Panc1 (cell line): ENCODE results near the gene ATAD5. TPM values are rescaled to one million over a fixed set of nuclear protein-coding genes. Genes with fewer than 3 reads are reported as not detected.
"Not testable (repeated sequence)": the region's sequence is repeated elsewhere in the genome, so short reads cannot be mapped to it uniquely, and the experiment has no call there.

Experiments
- ATAC-seq: fragments of 200-7000 bp; cut with Tn5 transposase; 2 replicates; pipeline ENCODE4 v1.9.1; 2020; ENCODE audit warnings: mild to moderate bottlenecking, moderate library complexity
- BruUV-seq: library from RNA; stranded (reverse); fragments of 400-500 nt; replicated peaks from 2 replicates; lab custom pipeline; 2021; lab: Mats Ljungman, UMichigan
- CTCF ChIA-PET: fragments of 300-600 bp; sonication (Branson Sonifier 250); formaldehyde crosslinking; loops from one replicate; lab custom pipeline; 2022; ENCODE audit warnings: antibody characterized with exemption; lab: Charles Lee
- POLR2A ChIA-PET: fragments of 300-600 bp; sonication (Branson Sonifier 250); formaldehyde crosslinking; loops from one replicate; lab custom pipeline; 2022; ENCODE audit warnings: antibody characterized with exemption; lab: Charles Lee
- DNase-seq: peaks from one replicate; pipeline ENCODE4 v3.0.0-alpha.2; 2010; ENCODE audit warnings: low read depth, low spot score
- H3K27ac ChIP-seq: 2 replicates; pipeline ENCODE4 v1.5.1; 2011; ENCODE audit warnings: mild to moderate bottlenecking, low read length, inconsistent platforms
- H3K27me3 ChIP-seq: fragments of 200-500 bp; sonication (Bioruptor generic); 2 replicates; pipeline ENCODE4 v1.6.0; 2014; ENCODE audit warnings: low read length, inconsistent platforms; ENCODE audit not compliant: control insufficient read depth, insufficient read depth
- H3K36me3 ChIP-seq: fragments of 200-500 bp; sonication (Bioruptor generic); 2 replicates; pipeline ENCODE4 v1.5.1; 2014; ENCODE audit warnings: inconsistent platforms, mild to moderate bottlenecking, low read length, moderate library complexity; ENCODE audit not compliant: control insufficient read depth, insufficient read depth
- H3K4me1 ChIP-seq: 2 replicates; pipeline ENCODE4 v1.5.1; 2011; ENCODE audit warnings: inconsistent platforms, mild to moderate bottlenecking, low read length, moderate library complexity; ENCODE audit not compliant: control insufficient read depth, insufficient read depth
- H3K4me3 ChIP-seq, 2 experiments: 2 replicates each; pipeline ENCODE4 v1.5.1; 2011 to 2012; ENCODE audit warnings: low read depth in 2 of 2, low read length in 2 of 2, mild to moderate bottlenecking in 2 of 2, inconsistent platforms in 1 of 2, moderate library complexity in 1 of 2
- H3K9me3 ChIP-seq: fragments of 200-500 bp; sonication (Bioruptor generic); 2 replicates; pipeline ENCODE4 v1.5.1; 2014; ENCODE audit warnings: low read depth, mild to moderate bottlenecking, inconsistent platforms, low read length, moderate library complexity; ENCODE audit not compliant: control insufficient read depth, insufficient read depth
- POLR2AphosphoS5 ChIP-seq: IDR thresholded peaks from 2 replicates; pipeline ENCODE4 v1.6.1; 2012; ENCODE audit warnings: mild to moderate bottlenecking, low read depth, low read length, moderate library complexity
- SIN3A ChIP-seq: IDR thresholded peaks from 2 replicates; pipeline ENCODE4 v1.6.1; 2012; ENCODE audit warnings: low read depth, mild to moderate bottlenecking, low read length, moderate library complexity, borderline replicate concordance; ENCODE audit not compliant: insufficient read depth
- TCF7L2 ChIP-seq: IDR thresholded peaks from 2 replicates; pipeline ENCODE4 v1.6.1; 2011; ENCODE audit warnings: mild to moderate bottlenecking, low read depth, low read length, inconsistent platforms
- in situ Hi-C: cut with HindIII; loops from 2 replicates; pipeline ENCODE4 v1.10.0; 2016; ENCODE audit warnings: low sequenced_read_pairs, low pct_unique_long_range_greater_than_20kb
- intact Hi-C: fragments of 100-400 bp; cut with micrococcal nuclease; formaldehyde crosslinking; loops from one replicate; pipeline ENCODE4 v1.10.0; 2022; ENCODE audit not compliant: unreplicated experiment
- total RNA-seq: library from RNA; stranded (reverse); gene quantifications from one replicate; pipeline ENCODE4 v1.2.1, GENCODE V29; 2021; ENCODE audit not compliant: unreplicated experiment
- TF ChIP-seq, protein P1 (sequence below), 2 experiments: IDR thresholded peaks; 2 replicates each; pipeline ENCODE4 v1.6.1; 2011 to 2012; ENCODE audit warnings: low read depth in 2 of 2, control low read depth in 1 of 2, low read length in 1 of 2, mild to moderate bottlenecking in 1 of 2, moderate library complexity in 1 of 2; ENCODE audit not compliant: insufficient read depth in 1 of 2
- TF ChIP-seq, protein P2 (sequence below): fragments of 450-650 bp; IDR thresholded peaks from 2 replicates; pipeline ENCODE4 v1.5.1; 2017; ENCODE audit warnings: mild to moderate bottlenecking

The ATAD5 gene
- total RNA-seq, 1 experiment from 2014 or later: 11.5 TPM

DNA sequence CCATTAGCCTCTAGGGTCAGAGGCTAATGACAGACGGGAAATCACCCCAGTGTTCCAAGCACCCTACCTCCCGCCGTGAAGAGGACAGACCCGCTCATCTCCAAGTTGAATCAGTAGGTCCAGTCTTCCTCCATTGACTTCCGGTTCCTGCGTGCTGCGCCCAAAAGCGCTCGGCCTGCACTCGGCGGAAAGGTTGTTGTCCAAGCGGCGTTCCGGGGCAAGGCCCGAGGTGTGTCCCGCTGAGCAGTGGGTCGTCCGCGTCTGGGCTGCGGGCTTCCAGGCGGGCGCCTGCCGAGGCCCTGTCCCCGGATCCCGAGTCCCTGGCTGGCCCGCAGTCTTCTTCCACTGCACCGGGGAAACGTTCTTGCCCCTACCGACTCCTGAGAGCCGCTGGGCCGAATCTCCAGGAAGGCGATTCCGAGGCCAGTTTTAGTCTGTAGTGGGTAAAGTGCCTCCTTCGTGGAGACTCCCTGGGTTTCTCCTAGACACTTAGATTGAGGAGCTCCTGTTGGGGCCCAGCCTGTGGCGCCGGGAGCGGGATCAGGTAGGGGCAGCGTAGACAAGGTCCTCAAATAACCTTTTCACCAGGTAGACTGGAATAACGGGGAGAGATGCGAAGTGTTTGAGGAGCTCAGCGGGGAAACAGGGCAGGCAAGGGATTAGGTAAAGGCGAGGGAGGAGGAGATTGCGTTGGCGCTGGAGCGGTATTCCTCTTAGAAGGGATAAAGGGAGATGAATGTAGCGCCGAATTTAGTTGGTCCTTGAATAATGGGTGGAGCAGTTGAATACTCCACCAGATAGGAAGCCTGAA, 74.5 kb downstream of the ATAD5 start, which contains the start of gene TEFM:
TSS of gene TEFM (minus strand) at position 138 of the 811 bp plus-strand sequence. CDS start at position 98, 40 bp downstream.
- ChIA-PET CTCF (no interaction called here), POLR2A (no interaction called here)
- Histone ChIP-seq H3K4me1 (no peaks in the 10 kb centered on the region), H3K36me3 (peaks cover 3% of the 10 kb centered on the region; the same call in 1 of the 2 replicates), H3K27me3 (no peaks in the 10 kb centered on the region), H3K9me3 (no peaks in the 10 kb centered on the region), H3K4me3 (peak within 1 kb of the TSS; percentile 88 to 99), H3K27ac (peak within 1 kb of the TSS; percentile 95)
- ATAC-seq (peak; percentile 98), DNase-seq (peak; percentile 72)
- peak; percentile 95 for TF ChIP-seq SIN3A
- TF ChIP-seq, protein P1, sequence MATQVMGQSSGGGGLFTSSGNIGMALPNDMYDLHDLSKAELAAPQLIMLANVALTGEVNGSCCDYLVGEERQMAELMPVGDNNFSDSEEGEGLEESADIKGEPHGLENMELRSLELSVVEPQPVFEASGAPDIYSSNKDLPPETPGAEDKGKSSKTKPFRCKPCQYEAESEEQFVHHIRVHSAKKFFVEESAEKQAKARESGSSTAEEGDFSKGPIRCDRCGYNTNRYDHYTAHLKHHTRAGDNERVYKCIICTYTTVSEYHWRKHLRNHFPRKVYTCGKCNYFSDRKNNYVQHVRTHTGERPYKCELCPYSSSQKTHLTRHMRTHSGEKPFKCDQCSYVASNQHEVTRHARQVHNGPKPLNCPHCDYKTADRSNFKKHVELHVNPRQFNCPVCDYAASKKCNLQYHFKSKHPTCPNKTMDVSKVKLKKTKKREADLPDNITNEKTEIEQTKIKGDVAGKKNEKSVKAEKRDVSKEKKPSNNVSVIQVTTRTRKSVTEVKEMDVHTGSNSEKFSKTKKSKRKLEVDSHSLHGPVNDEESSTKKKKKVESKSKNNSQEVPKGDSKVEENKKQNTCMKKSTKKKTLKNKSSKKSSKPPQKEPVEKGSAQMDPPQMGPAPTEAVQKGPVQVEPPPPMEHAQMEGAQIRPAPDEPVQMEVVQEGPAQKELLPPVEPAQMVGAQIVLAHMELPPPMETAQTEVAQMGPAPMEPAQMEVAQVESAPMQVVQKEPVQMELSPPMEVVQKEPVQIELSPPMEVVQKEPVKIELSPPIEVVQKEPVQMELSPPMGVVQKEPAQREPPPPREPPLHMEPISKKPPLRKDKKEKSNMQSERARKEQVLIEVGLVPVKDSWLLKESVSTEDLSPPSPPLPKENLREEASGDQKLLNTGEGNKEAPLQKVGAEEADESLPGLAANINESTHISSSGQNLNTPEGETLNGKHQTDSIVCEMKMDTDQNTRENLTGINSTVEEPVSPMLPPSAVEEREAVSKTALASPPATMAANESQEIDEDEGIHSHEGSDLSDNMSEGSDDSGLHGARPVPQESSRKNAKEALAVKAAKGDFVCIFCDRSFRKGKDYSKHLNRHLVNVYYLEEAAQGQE (IDR thresholded peaks at IDR 0.05; ENCODE audit: insufficient read depth in 1 of 2, low read depth in 2 of 2, low read length in 1 of 2): no peak; a peak in 1 of 4 replicates
- no peak; the same call in 1 of the 2 replicates for TF ChIP-seq TCF7L2
- TF ChIP-seq POLR2AphosphoS5: peak; percentile 96
- TF ChIP-seq, protein P2, sequence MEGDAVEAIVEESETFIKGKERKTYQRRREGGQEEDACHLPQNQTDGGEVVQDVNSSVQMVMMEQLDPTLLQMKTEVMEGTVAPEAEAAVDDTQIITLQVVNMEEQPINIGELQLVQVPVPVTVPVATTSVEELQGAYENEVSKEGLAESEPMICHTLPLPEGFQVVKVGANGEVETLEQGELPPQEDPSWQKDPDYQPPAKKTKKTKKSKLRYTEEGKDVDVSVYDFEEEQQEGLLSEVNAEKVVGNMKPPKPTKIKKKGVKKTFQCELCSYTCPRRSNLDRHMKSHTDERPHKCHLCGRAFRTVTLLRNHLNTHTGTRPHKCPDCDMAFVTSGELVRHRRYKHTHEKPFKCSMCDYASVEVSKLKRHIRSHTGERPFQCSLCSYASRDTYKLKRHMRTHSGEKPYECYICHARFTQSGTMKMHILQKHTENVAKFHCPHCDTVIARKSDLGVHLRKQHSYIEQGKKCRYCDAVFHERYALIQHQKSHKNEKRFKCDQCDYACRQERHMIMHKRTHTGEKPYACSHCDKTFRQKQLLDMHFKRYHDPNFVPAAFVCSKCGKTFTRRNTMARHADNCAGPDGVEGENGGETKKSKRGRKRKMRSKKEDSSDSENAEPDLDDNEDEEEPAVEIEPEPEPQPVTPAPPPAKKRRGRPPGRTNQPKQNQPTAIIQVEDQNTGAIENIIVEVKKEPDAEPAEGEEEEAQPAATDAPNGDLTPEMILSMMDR: no peak
- BruUV-seq: TSS peak; percentile 87
- intact Hi-C loops (loop anchor here (5.0 kb wide), 1 partner anchor 66 kb away; the partner anchor contains the start of gene RNF135), in situ Hi-C loops (no loop called here)

DNA sequence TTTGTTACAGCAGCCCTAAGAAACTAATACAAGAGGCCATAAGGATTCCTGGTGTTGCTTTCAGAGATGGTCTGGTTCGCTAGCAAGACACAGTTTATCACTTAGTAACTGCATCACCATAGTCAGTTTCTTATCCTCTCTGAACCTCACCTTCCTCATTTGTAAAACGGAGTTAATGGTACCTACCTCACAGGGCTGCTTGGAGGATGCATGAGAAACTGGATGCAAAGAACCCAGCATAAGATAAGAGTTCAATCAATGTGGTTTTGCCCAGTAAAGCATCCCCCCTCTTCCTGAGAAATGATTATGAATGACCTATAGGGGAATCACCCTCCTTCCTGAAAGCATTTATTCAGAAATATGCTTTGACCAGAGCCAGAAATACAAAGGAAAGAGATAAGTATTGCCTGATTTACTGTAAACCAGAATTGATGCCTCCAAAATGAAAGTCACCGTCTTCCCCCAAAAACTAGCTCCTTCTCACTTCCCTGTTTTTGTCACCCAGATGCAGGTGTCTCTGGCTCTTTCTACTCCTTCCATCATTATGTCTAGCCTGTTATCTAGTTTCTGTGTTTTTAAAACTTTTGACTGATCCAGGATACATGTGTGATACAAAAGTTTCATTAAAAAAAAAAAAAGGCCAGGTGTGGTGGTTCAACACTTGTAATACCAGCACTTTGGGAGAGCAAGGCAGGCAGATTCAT, 77.1 kb downstream of the ATAD5 start:
- TF ChIP-seq, protein P2: no peak
- TF ChIP-seq, protein P1 (IDR thresholded peaks at IDR 0.05; ENCODE audit: insufficient read depth in 1 of 2, low read depth in 2 of 2, low read length in 1 of 2): no peak
- TF ChIP-seq SIN3A (no peak), POLR2AphosphoS5 (no peak), TCF7L2 (no peak)
- H3K36me3 ChIP-seq: no peaks in the 10 kb centered on the region; the same call in 1 of the 2 replicates
- no peaks in the 10 kb centered on the region for H3K4me1 ChIP-seq
- ChIA-PET CTCF (no interaction called here), POLR2A (no interaction called here)
- H3K27me3 ChIP-seq: no peaks in the 10 kb centered on the region
- ATAC-seq: no peak
- no peaks in the 10 kb centered on the region for H3K9me3 ChIP-seq
- in situ Hi-C loops (no loop called here), intact Hi-C loops (loop anchor here (5.0 kb wide), 1 partner anchor 63 kb away; the partner anchor contains the start of gene RNF135)
- no peak overlapping the region for H3K4me3 ChIP-seq
- DNase-seq: no peak
- BruUV-seq: no TSS peak
- no peak overlapping the region for H3K27ac ChIP-seq

DNA sequence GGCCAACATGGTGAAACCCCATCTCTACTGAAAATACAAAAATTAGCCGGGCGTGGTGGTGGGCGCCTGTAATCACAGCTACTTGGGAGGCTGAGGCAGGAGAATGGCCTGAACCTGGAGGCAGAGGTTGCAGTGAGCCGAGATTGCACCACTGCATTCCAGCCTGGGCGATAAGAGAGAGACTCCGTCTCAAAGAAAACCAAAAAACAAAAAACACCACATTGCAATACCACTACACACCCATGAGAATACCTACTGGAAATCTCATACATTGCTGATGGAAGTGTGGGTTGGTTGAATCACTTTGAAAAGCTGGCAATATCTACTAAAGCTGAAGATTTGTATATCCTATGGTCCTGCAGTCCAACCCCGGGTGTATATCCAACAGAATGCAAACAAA, 78.4 kb downstream of the ATAD5 start:
- H3K4me1 ChIP-seq, H3K27ac ChIP-seq, intact Hi-C loops, in situ Hi-C loops, H3K4me3 ChIP-seq, H3K27me3 ChIP-seq, H3K9me3 ChIP-seq, BruUV-seq, DNase-seq, CTCF ChIA-PET, H3K36me3 ChIP-seq, ATAC-seq: not testable (repeated sequence)
- POLR2A ChIA-PET: interaction anchor here (0.7 kb wide), 1 partner anchor 243 kb away, joined by 3 read pairs; no protein-coding TSS in a partner anchor
